ENCODE measurements around the gene TBCK. TPM values are rescaled to one million over a fixed set of nuclear protein-coding genes. Genes with fewer than 3 reads are reported as not detected.

Gene TBCK
- total RNA-seq, 1 experiment from 2014 or later: 7.6 TPM

- Histone ChIP-seq H4K20me1 (ENCODE audit: low read length) (no peaks in the 10 kb centered on the region), H3K4me2 (ENCODE audit: low read length) (no peak overlapping the region), H3K4me1 (ENCODE audit: insufficient read depth, low read length) (no peaks in the 10 kb centered on the region), H3K9ac (ENCODE audit: low read length) (no peak overlapping the region), H3K4me3 (ENCODE audit: low read length) (no peak overlapping the region), H3K79me2 (ENCODE audit: low read length) (no peaks in the 10 kb centered on the region), H3K36me3 (ENCODE audit: low read depth, low read length) (no peaks in the 10 kb centered on the region), H3K9me3 (ENCODE audit: low read length) (no peaks in the 10 kb centered on the region), H3K9me2 (replicated peaks; ENCODE audit: low read length) (no peaks in the 10 kb centered on the region), H3K27ac (ENCODE audit: low read length) (no peak overlapping the region), H3F3A (ENCODE audit: low read length, unreplicated experiment) (no peaks in the 10 kb centered on the region), H3K27me3 (ENCODE audit: low read length) (no peaks in the 10 kb centered on the region), H2AFZ (ENCODE audit: low read length) (no peak overlapping the region)
- DNase-seq: no peak
- ChIA-PET CTCF (no interaction called here), POLR2A (ENCODE audit: unreplicated experiment) (no interaction called here)
- BruUV-seq (replicated peaks): no TSS peak
- intact Hi-C loops (cut with micrococcal nuclease): no loop called here
- no peak for ATAC-seq
- TF ChIP-seq EZH2 (IDR thresholded peaks at IDR 0.05; ENCODE audit: low read length, unreplicated experiment): no peak
- TF ChIP-seq EZH2phosphoT487 (IDR thresholded peaks at IDR 0.05; ENCODE audit: borderline replicate concordance, low read length): no peak
- TF ChIP-seq CTCF (conservative IDR thresholded peaks at IDR 0.05; ENCODE audit: low read depth, low read length): no peak
Observed at GRCh38 chr4:106303548-106304281, 12.3 kb downstream of the TBCK start.

GRCh38 chr4:106302062-106302438, 14.0 kb downstream of the TBCK start:
- H3K79me2 ChIP-seq (ENCODE audit: low read length): no peaks in the 10 kb centered on the region
- ATAC-seq (no peak), DNase-seq (no peak)
- H3K4me3 ChIP-seq (ENCODE audit: low read length): no peak overlapping the region
- no peak for TF ChIP-seq EZH2phosphoT487 (IDR thresholded peaks at IDR 0.05; ENCODE audit: borderline replicate concordance, low read length)
- no peak for TF ChIP-seq CTCF (conservative IDR thresholded peaks at IDR 0.05; ENCODE audit: low read depth, low read length)
- no peak for TF ChIP-seq EZH2 (IDR thresholded peaks at IDR 0.05; ENCODE audit: low read length, unreplicated experiment)
- intact Hi-C loops (cut with micrococcal nuclease): no loop called here
- no peaks in the 10 kb centered on the region for H4K20me1 ChIP-seq (ENCODE audit: low read length)
- H3K4me1 ChIP-seq (ENCODE audit: insufficient read depth, low read length): no peaks in the 10 kb centered on the region
- no peak overlapping the region for H3K4me2 ChIP-seq (ENCODE audit: low read length)
- CTCF ChIA-PET: no interaction called here
- H3F3A ChIP-seq (ENCODE audit: low read length, unreplicated experiment): no peaks in the 10 kb centered on the region
- H3K9ac ChIP-seq (ENCODE audit: low read length): no peak overlapping the region
- no peaks in the 10 kb centered on the region for H3K36me3 ChIP-seq (ENCODE audit: low read depth, low read length)
- no peak overlapping the region for H3K27ac ChIP-seq (ENCODE audit: low read length)
- POLR2A ChIA-PET (ENCODE audit: unreplicated experiment): no interaction called here
- no TSS peak for BruUV-seq (replicated peaks)
- no peaks in the 10 kb centered on the region for H3K9me3 ChIP-seq (ENCODE audit: low read length)
- no peak overlapping the region for H2AFZ ChIP-seq (ENCODE audit: low read length)
- no peaks in the 10 kb centered on the region for H3K27me3 ChIP-seq (ENCODE audit: low read length)
- no peaks in the 10 kb centered on the region for H3K9me2 ChIP-seq (replicated peaks; ENCODE audit: low read length)

- DNase-seq (no peak), ATAC-seq (no peak)
- Histone ChIP-seq H3K4me3 (ENCODE audit: low read length) (no peak overlapping the region), H2AFZ (ENCODE audit: low read length) (no peak overlapping the region), H3K27ac (ENCODE audit: low read length) (no peak overlapping the region), H4K20me1 (ENCODE audit: low read length) (no peaks in the 10 kb centered on the region), H3K4me1 (ENCODE audit: insufficient read depth, low read length) (no peaks in the 10 kb centered on the region), H3K27me3 (ENCODE audit: low read length) (no peaks in the 10 kb centered on the region), H3K4me2 (ENCODE audit: low read length) (no peak overlapping the region), H3K9me2 (replicated peaks; ENCODE audit: low read length) (no peaks in the 10 kb centered on the region), H3K9ac (ENCODE audit: low read length) (no peak overlapping the region), H3K9me3 (ENCODE audit: low read length) (no peaks in the 10 kb centered on the region), H3K79me2 (ENCODE audit: low read length) (no peaks in the 10 kb centered on the region), H3F3A (ENCODE audit: low read length, unreplicated experiment) (no peaks in the 10 kb centered on the region), H3K36me3 (ENCODE audit: low read depth, low read length) (no peaks in the 10 kb centered on the region)
- ChIA-PET POLR2A (ENCODE audit: unreplicated experiment) (no interaction called here), CTCF (no interaction called here)
- BruUV-seq (replicated peaks): no TSS peak
- intact Hi-C loops (cut with micrococcal nuclease): no loop called here
- TF ChIP-seq EZH2phosphoT487 (IDR thresholded peaks at IDR 0.05; ENCODE audit: borderline replicate concordance, low read length): no peak
- TF ChIP-seq CTCF (conservative IDR thresholded peaks at IDR 0.05; ENCODE audit: low read depth, low read length): no peak
- no peak for TF ChIP-seq EZH2 (IDR thresholded peaks at IDR 0.05; ENCODE audit: low read length, unreplicated experiment)
Observed at GRCh38 chr4:106301393-106302061, 14.5 kb downstream of the TBCK start.

Data from PC-3 (cell line).